NCI-H748 (cell line): ENCODE results near the gene ANAPC1.
"Not testable (repeated sequence)": the region's sequence is repeated elsewhere in the genome, so short reads cannot be mapped to it uniquely, and the experiment has no call there.

Experiments
- DNase-seq: peaks from one replicate; lab custom pipeline; 2025; ENCODE audit not compliant: unreplicated experiment; lab: John Stamatoyannopoulos, UW

The ANAPC1 gene

GRCh38 chr2:111812970-111813622 is 70.9 kb downstream of the ANAPC1 start:
- DNase-seq = not testable (repeated sequence)

DNA sequence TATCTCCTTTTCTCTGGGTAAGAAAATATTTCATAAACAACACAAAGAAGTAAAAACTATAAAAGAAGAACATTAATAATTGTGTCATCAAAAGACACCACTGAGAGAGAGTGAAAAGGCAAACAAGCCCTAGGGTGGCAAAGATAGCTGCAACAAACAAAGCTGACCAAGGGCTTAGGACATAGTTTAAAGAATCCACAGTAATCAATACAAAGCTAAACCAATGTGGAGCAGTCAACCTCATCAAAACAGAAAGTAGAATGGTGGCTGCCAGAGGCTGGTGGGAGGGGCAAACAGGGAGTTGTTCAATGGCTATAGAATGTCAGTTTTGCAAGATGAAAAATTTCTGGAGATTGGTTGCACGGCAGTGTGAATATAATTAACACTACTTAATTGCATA is 93.4 kb downstream of the ANAPC1 start:
- not testable (repeated sequence) for DNase-seq

DNA sequence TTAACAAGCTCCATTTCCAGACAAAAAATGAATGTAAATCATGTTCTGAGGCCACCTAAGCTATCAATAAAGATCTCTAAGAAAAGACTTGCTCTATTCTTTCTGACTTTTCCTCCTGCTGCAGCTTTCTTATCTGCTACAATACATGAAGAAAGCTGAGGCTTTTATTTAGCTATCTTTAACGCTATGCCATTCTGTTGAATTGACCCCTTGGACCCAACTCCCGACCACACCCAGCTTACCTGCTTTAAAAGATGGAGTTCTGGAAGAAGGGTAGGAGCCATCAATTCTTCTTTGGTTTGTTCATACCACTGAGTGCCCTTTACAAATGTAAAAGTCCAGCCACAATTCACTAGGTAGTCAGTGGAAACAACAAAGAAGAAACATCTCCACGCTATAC is 99.9 kb downstream of the ANAPC1 start:
- DNase-seq = not testable (repeated sequence)

GRCh38 chr2:111782195-111782594 is 101.8 kb downstream of the ANAPC1 start:
- not testable (repeated sequence) for DNase-seq

DNA sequence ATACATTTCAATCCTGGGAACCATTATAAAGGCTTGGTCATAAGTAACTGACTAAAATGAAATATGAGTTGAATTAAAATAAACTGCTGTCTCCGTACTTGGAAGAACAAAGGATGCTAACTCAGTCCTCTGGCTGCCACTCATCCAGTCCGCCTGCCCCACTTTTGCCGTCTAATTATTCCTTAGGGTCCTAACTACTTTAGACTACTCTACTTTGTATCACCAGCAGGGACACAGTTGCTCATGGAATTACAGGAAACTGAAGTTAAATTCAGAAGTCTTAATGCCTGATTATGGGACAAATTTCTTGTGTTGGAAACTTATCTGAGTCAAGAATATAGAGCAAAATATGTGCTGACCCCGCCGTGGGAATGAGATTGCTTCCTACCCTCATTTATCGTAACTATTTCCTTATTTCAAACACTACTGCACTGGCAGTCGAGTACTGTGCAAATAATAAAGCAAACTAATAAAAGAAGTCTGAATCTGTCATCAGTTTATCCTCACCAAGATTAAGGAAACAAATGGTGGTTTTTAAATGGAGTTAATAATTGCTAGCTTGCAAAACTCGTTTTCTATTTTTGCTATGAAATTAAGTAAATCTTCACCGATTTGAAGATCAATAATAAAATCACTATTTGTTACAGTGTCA is 102.4 kb downstream of the ANAPC1 start:
- DNase-seq = not testable (repeated sequence)

GRCh38 chr2:111777155-111777554 is 106.8 kb downstream of the ANAPC1 start:
- not testable (repeated sequence) for DNase-seq

DNA sequence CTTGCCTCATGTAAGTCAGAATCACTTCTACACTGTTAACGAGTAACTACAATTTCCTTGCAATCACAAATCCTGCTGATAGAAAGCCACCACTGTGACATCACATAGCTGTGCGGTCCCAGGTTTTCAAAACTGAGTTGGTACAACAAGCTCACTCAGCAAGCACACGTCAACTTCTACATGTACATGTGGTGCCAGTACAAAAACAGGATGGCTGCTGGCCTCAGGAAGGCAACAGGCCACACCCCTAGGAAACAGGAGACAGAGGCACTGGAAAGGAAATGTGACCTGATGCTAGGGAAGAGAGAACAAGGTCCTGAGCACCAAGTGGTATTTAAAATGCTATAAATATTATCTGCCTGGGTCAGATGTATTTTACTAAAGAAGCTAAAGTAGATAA is 107.7 kb downstream of the ANAPC1 start:
- DNase-seq = not testable (repeated sequence)

GRCh38 chr2:111772180-111772579 is 111.8 kb downstream of the ANAPC1 start:
- not testable (repeated sequence) for DNase-seq

- DNase-seq = not testable (repeated sequence)
These were observed 112.9 kb downstream of the ANAPC1 start for GRCh38 chr2:111770916-111771658.

GRCh38 chr2:111768266-111769190 is 115.5 kb downstream of the ANAPC1 start:
- not testable (repeated sequence) for DNase-seq

- not testable (repeated sequence) for DNase-seq
These were observed 116.9 kb downstream of the ANAPC1 start for GRCh38 chr2:111767087-111767486.

GRCh38 chr2:111766295-111766694 is 117.7 kb downstream of the ANAPC1 start:
- DNase-seq = not testable (repeated sequence)

DNA sequence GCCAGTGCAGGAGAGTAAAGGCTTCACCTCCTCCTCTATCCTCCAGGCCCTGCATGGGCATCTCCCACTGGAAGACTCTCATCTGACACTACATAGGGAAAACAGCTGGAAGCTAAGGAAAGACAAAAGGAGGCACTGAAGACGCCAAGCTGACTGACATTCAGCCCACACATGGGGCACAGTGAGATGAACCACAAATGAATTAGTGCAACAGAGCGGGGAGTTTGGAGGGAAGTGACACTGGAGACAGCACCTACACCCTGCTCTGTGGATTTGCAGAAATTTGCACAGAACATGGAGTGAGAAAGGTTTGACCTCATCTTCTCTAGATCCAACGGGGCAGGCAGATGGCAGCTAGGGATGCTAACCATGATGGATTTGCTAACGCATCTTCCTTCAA is 119.8 kb downstream of the ANAPC1 start:
- DNase-seq = not testable (repeated sequence)

GRCh38 chr2:111760697-111761284 is 123.2 kb downstream of the ANAPC1 start:
- DNase-seq = not testable (repeated sequence)

DNA sequence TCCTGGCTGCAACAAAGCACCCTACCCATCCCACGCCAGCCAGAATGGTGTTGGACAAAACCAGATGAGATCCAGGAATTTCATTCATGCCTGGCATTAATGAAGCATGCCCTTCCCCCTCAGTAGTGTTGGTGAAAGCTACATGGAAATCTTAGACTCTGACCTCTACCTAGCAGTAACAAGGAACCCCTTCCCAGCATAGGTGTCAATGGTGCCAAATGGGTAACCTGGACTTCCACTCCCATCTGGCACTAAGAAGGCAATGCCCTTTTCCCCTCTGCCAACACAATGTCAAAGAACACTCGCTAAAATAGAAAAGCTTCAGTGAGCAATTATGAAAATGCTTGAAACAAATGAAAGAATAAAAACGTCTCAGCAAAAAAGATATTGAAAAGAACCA is 131.5 kb downstream of the ANAPC1 start:
- DNase-seq = not testable (repeated sequence)

GRCh38 chr2:111750641-111751040 is 133.4 kb downstream of the ANAPC1 start:
- not testable (repeated sequence) for DNase-seq

GRCh38 chr2:111748429-111748828 is 135.6 kb downstream of the ANAPC1 start:
- DNase-seq = not testable (repeated sequence)

- not testable (repeated sequence) for DNase-seq
These were observed 136.4 kb downstream of the ANAPC1 start for GRCh38 chr2:111747410-111748115.

GRCh38 chr2:111744751-111745150 is 139.2 kb downstream of the ANAPC1 start:
- DNase-seq = not testable (repeated sequence)

GRCh38 chr2:111741517-111741916 is 142.5 kb downstream of the ANAPC1 start:
- not testable (repeated sequence) for DNase-seq
